K562 (cell line): Measurements from ENCODE around the gene NEMP1. TPM values are rescaled to one million over a fixed set of nuclear protein-coding genes. Genes with fewer than 3 reads are reported as not detected.

ENCODE experiments used
- ARNT ChIP-seq, 2 experiments: fragments of 450-650 bp; IDR thresholded peaks; 2 replicates each; pipeline ENCODE4 v1.6.1; 2016; ENCODE audit warnings: mild to moderate bottlenecking in 1 of 2
- ATF1 ChIP-seq, 2 experiments: fragments of 450-650 bp in 1 of 2; IDR thresholded peaks; 2 replicates each; pipeline ENCODE4 v1.6.1; 2016; ENCODE audit warnings: missing compliant biosample characterization in 1 of 2, missing genetic modification characterization in 1 of 2
- GATA2 ChIP-seq: sonication (generic); formaldehyde crosslinking; IDR thresholded peaks from 2 replicates; pipeline ENCODE4 v1.4.0; 2020; ENCODE audit warnings: mild to moderate bottlenecking, missing genetic modification reagents
- IRF2 ChIP-seq: sonication (generic); formaldehyde crosslinking; IDR thresholded peaks from 2 replicates; pipeline ENCODE4 v1.8.1; 2022; ENCODE audit warnings: mild to moderate bottlenecking, missing genetic modification reagents
- KDM5B ChIP-seq: fragments of 200-600 bp; sonication (generic); IDR thresholded peaks from 2 replicates; pipeline ENCODE4 v1.6.1; 2012; ENCODE audit warnings: low read depth, mild to moderate bottlenecking, moderate library complexity, low read length, control low read depth, inconsistent platforms; ENCODE audit not compliant: insufficient replicate concordance
- MCM2 ChIP-seq: fragments of 450-650 bp; IDR thresholded peaks from 2 replicates; pipeline ENCODE4 v1.6.1; 2017; ENCODE audit warnings: low read depth, mild to moderate bottlenecking
- NEUROD1 ChIP-seq: fragments of 150-350 bp; IDR thresholded peaks from 2 replicates; pipeline ENCODE4 v1.6.1; 2014; ENCODE audit warnings: borderline replicate concordance, low read length, low read depth; ENCODE audit not compliant: partially characterized antibody
- SLC30A9 ChIP-seq: fragments of 250-450 bp; sonication (Bioruptor Pico); IDR thresholded peaks from 2 replicates; pipeline ENCODE4 v1.8.0; 2022; ENCODE audit warnings: mild to moderate bottlenecking, moderate library complexity
- SNRNP70 ChIP-seq: fragments of 200-400 bp; formaldehyde crosslinking; optimal IDR thresholded peaks from 2 replicates; pipeline ENCODE3; 2017; ENCODE audit warnings: low read depth, low read length
- TAF15 ChIP-seq: fragments of 200-400 bp; formaldehyde crosslinking; IDR thresholded peaks from 2 replicates; pipeline ENCODE4 v1.6.1; 2017; ENCODE audit warnings: mild to moderate bottlenecking, low read depth, low read length, moderate library complexity
- TBP ChIP-seq: optimal IDR thresholded peaks from 2 replicates; pipeline ENCODE3; 2011; ENCODE audit warnings: low read depth, low read length, improper control_type of control experiment
- TEAD4 ChIP-seq, 2 experiments: sonication (generic) in 1 of 2; formaldehyde crosslinking in 1 of 2; IDR thresholded peaks; 2 replicates each; pipeline versions ENCODE4 v1.6.1 to v1.8.0; 2012 to 2022; ENCODE audit warnings: borderline replicate concordance in 1 of 2, inconsistent platforms in 1 of 2, low read length in 1 of 2, mild to moderate bottlenecking in 1 of 2, missing genetic modification reagents in 1 of 2
- THRB ChIP-seq: fragments of 450-650 bp; formaldehyde crosslinking; conservative IDR thresholded peaks from 2 replicates; pipeline ENCODE4 v1.4.0; 2022; ENCODE audit warnings: mild to moderate bottlenecking, missing genetic modification characterization
- ZEB2 ChIP-seq: fragments of 450-650 bp; IDR thresholded peaks from 2 replicates; pipeline ENCODE4 v1.6.1; 2016
- ZNF124 ChIP-seq: sonication (generic); formaldehyde crosslinking; IDR thresholded peaks from 2 replicates; pipeline ENCODE4 v1.8.1; 2022; ENCODE audit warnings: missing genetic modification reagents
- ZNF384 ChIP-seq: IDR thresholded peaks from 2 replicates; pipeline ENCODE4 v1.6.1; 2012; ENCODE audit warnings: low read depth, low read length, improper control_type of control experiment
- polyA plus RNA-seq, 8 experiments: library from polyadenylated mRNA; depleted of rRNA in 4 of 8; stranded (reverse) in 5 of 8; unstranded in 3 of 8; fragments of >200 nt; fragmentation: Nextera tagmentation in 2 of 8; fragmentation: Illumina TruSeq in 1 of 8; extraction: Ambion mirVana in 2 of 8; extraction: Trizol in 1 of 8; gene quantifications; 2 replicates each; pipeline versions ENCODE4 v1.2.1 to v1.2.3, GENCODE V29; 2011 to 2014; ENCODE audit warnings: inconsistent platforms in 1 of 8, missing spikeins in 1 of 8
- total RNA-seq, 7 experiments: library from RNA; depleted of rRNA in 6 of 7; stranded (reverse); fragments of >200 nt in 6 of 7; fragmentation: Illumina TruSeq in 2 of 7; extraction: Trizol in 2 of 7; gene quantifications; 2 replicates each; pipeline versions ENCODE4 v1.2.1 to v1.2.3, GENCODE V29; 2011 to 2021; ENCODE audit warnings: low replicate concordance in 1 of 7
- TF ChIP-seq, protein P1 (sequence below): fragments of 450-650 bp; IDR thresholded peaks from 2 replicates; pipeline ENCODE4 v1.6.1; 2017; ENCODE audit warnings: antibody characterized with exemption
- TF ChIP-seq, protein P2 (sequence below): fragments of 450-650 bp; IDR thresholded peaks from 2 replicates; pipeline ENCODE4 v1.6.1; 2016
- TF ChIP-seq, protein P3 (sequence below): sonication (generic); formaldehyde crosslinking; IDR thresholded peaks from 2 replicates; pipeline ENCODE4 v1.5.0; 2020; ENCODE audit warnings: missing genetic modification reagents
- TF ChIP-seq, protein P4 (sequence below): sonication (generic); formaldehyde crosslinking; IDR thresholded peaks from 2 replicates; pipeline ENCODE4 v1.8.0; 2023; ENCODE audit warnings: mild to moderate bottlenecking, missing genetic modification reagents

The NEMP1 gene
- total and polyA plus RNA-seq, 9 of the 15 experiments (the other 6 are each of a cell fraction or from before 2014, with no cell fraction given): 9.5 to 82.2 (median 41.2) TPM

DNA sequence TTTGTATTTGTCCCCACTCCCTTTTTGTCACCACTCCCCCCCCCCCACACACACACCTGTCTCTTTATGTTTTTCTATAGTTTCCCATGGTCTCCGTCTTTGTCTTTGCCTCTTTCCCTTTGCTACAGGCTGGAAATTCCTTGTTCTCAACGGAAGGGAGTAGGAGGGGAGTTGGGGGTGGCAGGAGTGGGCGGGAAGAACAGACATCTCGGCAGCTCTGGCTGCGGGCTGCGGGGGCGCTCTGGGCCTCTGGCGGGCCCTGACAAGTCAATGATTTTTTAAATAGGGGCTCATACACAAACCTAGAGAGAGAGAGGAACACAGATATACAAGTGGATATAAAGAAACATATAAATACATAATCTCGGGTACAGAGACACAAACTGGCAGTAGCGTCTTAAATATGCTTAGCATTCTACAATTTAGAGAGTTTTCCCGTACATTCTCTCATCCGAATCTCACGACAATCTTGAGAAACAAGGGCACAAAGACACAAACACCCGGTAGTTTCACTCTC lies 8.0 kb upstream of the NEMP1 start (continued):
- TF ChIP-seq SNRNP70 (no peak), ATF1 (CRISPR knock-in tag; IDR thresholded peaks at IDR 0.05) (no peak), ATF1 (tag; IDR thresholded peaks at IDR 0.05) (no peak), ZNF124 (CRISPR knock-in tag) (no peak), TBP (peak; percentile 16), ZEB2 (0 out of 2 replicates have a peak, but pooled peaks have one; percentile 19), KDM5B (peak; percentile 12), TAF15 (no peak), TEAD4 (IDR thresholded peaks at IDR 0.05; ENCODE audit: low read length) (no peak), TEAD4 (CRISPR knock-in tag; IDR thresholded peaks at IDR 0.05; ENCODE audit: borderline replicate concordance) (no peak), IRF2 (CRISPR knock-in tag) (no peak), THRB (CRISPR knock-in tag) (no peak; the same call in 1 of the 2 replicates), ZNF384 (no peak), GATA2 (no peak), ARNT (IDR thresholded peaks at IDR 0.05) (no peak), MCM2 (no peak), SLC30A9 (CRISPR knock-in tag) (no peak), NEUROD1 (no peak)
- TF ChIP-seq, protein P1, sequence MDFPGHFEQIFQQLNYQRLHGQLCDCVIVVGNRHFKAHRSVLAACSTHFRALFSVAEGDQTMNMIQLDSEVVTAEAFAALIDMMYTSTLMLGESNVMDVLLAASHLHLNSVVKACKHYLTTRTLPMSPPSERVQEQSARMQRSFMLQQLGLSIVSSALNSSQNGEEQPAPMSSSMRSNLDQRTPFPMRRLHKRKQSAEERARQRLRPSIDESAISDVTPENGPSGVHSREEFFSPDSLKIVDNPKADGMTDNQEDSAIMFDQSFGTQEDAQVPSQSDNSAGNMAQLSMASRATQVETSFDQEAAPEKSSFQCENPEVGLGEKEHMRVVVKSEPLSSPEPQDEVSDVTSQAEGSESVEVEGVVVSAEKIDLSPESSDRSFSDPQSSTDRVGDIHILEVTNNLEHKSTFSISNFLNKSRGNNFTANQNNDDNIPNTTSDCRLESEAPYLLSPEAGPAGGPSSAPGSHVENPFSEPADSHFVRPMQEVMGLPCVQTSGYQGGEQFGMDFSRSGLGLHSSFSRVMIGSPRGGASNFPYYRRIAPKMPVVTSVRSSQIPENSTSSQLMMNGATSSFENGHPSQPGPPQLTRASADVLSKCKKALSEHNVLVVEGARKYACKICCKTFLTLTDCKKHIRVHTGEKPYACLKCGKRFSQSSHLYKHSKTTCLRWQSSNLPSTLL: no peak
- TF ChIP-seq, protein P2, sequence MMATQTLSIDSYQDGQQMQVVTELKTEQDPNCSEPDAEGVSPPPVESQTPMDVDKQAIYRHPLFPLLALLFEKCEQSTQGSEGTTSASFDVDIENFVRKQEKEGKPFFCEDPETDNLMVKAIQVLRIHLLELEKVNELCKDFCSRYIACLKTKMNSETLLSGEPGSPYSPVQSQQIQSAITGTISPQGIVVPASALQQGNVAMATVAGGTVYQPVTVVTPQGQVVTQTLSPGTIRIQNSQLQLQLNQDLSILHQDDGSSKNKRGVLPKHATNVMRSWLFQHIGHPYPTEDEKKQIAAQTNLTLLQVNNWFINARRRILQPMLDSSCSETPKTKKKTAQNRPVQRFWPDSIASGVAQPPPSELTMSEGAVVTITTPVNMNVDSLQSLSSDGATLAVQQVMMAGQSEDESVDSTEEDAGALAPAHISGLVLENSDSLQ: peak; percentile 27; the same call in 1 of the 2 replicates
- TF ChIP-seq, protein P3, sequence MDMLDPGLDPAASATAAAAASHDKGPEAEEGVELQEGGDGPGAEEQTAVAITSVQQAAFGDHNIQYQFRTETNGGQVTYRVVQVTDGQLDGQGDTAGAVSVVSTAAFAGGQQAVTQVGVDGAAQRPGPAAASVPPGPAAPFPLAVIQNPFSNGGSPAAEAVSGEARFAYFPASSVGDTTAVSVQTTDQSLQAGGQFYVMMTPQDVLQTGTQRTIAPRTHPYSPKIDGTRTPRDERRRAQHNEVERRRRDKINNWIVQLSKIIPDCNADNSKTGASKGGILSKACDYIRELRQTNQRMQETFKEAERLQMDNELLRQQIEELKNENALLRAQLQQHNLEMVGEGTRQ (CRISPR knock-in tag): no peak
- TF ChIP-seq, protein P4, sequence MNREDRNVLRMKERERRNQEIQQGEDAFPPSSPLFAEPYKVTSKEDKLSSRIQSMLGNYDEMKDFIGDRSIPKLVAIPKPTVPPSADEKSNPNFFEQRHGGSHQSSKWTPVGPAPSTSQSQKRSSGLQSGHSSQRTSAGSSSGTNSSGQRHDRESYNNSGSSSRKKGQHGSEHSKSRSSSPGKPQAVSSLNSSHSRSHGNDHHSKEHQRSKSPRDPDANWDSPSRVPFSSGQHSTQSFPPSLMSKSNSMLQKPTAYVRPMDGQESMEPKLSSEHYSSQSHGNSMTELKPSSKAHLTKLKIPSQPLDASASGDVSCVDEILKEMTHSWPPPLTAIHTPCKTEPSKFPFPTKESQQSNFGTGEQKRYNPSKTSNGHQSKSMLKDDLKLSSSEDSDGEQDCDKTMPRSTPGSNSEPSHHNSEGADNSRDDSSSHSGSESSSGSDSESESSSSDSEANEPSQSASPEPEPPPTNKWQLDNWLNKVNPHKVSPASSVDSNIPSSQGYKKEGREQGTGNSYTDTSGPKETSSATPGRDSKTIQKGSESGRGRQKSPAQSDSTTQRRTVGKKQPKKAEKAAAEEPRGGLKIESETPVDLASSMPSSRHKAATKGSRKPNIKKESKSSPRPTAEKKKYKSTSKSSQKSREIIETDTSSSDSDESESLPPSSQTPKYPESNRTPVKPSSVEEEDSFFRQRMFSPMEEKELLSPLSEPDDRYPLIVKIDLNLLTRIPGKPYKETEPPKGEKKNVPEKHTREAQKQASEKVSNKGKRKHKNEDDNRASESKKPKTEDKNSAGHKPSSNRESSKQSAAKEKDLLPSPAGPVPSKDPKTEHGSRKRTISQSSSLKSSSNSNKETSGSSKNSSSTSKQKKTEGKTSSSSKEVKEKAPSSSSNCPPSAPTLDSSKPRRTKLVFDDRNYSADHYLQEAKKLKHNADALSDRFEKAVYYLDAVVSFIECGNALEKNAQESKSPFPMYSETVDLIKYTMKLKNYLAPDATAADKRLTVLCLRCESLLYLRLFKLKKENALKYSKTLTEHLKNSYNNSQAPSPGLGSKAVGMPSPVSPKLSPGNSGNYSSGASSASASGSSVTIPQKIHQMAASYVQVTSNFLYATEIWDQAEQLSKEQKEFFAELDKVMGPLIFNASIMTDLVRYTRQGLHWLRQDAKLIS (CRISPR knock-in tag): no peak
